HTERT RPE-1 (cell line): ENCODE data around the gene MEPE.

Source experiments
- in situ Hi-C: fragments of 300-500 bp; cut with MboI; formaldehyde crosslinking; loops from 4 replicates; pipeline ENCODE4 v1.14.3; 2020; ENCODE audit warnings: low sequenced_read_pairs

The MEPE gene

GRCh38 chr4:87838890-87839591 lies 6.3 kb downstream of the MEPE start:
- in situ Hi-C loops, result loop anchor here (25.0 kb wide), 1 partner anchor 152 kb away; no protein-coding TSS in a partner anchor

- in situ Hi-C loops, result loop anchor here (25.0 kb wide), 1 partner anchor 152 kb away; no protein-coding TSS in a partner anchor
Measured at GRCh38 chr4:87839592-87839946, 6.8 kb downstream of the MEPE start.

- in situ Hi-C loops, result loop anchor here (25.0 kb wide), 1 partner anchor 153 kb away; no protein-coding TSS in a partner anchor
Measured at GRCh38 chr4:87840149-87840548, 7.4 kb downstream of the MEPE start.

GRCh38 chr4:87843936-87844335 lies 11.2 kb downstream of the MEPE start:
- in situ Hi-C loops, result loop anchor here (25.0 kb wide), 1 partner anchor 157 kb away; no protein-coding TSS in a partner anchor

GRCh38 chr4:87844452-87844851 lies 11.7 kb downstream of the MEPE start:
- in situ Hi-C loops, result loop anchor here (25.0 kb wide), 1 partner anchor 157 kb away; no protein-coding TSS in a partner anchor

GRCh38 chr4:87846226-87846625 lies 13.5 kb downstream of the MEPE start:
- in situ Hi-C loops, result loop anchor here (25.0 kb wide), 1 partner anchor 159 kb away; no protein-coding TSS in a partner anchor

- in situ Hi-C loops, result loop anchor here (25.0 kb wide), 1 partner anchor 161 kb away; no protein-coding TSS in a partner anchor
Measured at GRCh38 chr4:87848622-87849351, 16.0 kb downstream of the MEPE start.

GRCh38 chr4:87849612-87850011 lies 16.8 kb downstream of the MEPE start:
- in situ Hi-C loops, result loop anchor here (25.0 kb wide), 1 partner anchor 162 kb away; no protein-coding TSS in a partner anchor

GRCh38 chr4:87851332-87851731 lies 18.6 kb downstream of the MEPE start:
- in situ Hi-C loops, result no loop called here

GRCh38 chr4:87851953-87852352 lies 19.2 kb downstream of the MEPE start:
- in situ Hi-C loops, result no loop called here

- in situ Hi-C loops, result no loop called here
Measured at GRCh38 chr4:87853108-87853507, 20.3 kb downstream of the MEPE start.

- in situ Hi-C loops, result no loop called here
Measured at GRCh38 chr4:87853891-87854290, 21.1 kb downstream of the MEPE start.

- in situ Hi-C loops, result no loop called here
Measured at GRCh38 chr4:87855559-87855958, 22.8 kb downstream of the MEPE start.

GRCh38 chr4:87856816-87857215 lies 24.0 kb downstream of the MEPE start:
- in situ Hi-C loops, result no loop called here

GRCh38 chr4:87857789-87858188 lies 25.0 kb downstream of the MEPE start:
- in situ Hi-C loops, result no loop called here

GRCh38 chr4:87862236-87862635 lies 29.5 kb downstream of the MEPE start:
- in situ Hi-C loops, result no loop called here

- in situ Hi-C loops, result no loop called here
Measured at GRCh38 chr4:87863486-87863885, 30.7 kb downstream of the MEPE start.

GRCh38 chr4:87864321-87864720 lies 31.6 kb downstream of the MEPE start:
- in situ Hi-C loops, result no loop called here

GRCh38 chr4:87865288-87865687 lies 32.5 kb downstream of the MEPE start:
- in situ Hi-C loops, result no loop called here

- in situ Hi-C loops, result no loop called here
Measured at GRCh38 chr4:87865960-87866598, 33.3 kb downstream of the MEPE start.

GRCh38 chr4:87868522-87868921 lies 35.8 kb downstream of the MEPE start:
- in situ Hi-C loops, result no loop called here
